NCI-H1048 (cell line): ENCODE data around the gene SYNDIG1.

ENCODE experiments used
- DNase-seq: peaks from one replicate; lab custom pipeline; 2025; lab: John Stamatoyannopoulos, UW

SYNDIG1 gene

DNA sequence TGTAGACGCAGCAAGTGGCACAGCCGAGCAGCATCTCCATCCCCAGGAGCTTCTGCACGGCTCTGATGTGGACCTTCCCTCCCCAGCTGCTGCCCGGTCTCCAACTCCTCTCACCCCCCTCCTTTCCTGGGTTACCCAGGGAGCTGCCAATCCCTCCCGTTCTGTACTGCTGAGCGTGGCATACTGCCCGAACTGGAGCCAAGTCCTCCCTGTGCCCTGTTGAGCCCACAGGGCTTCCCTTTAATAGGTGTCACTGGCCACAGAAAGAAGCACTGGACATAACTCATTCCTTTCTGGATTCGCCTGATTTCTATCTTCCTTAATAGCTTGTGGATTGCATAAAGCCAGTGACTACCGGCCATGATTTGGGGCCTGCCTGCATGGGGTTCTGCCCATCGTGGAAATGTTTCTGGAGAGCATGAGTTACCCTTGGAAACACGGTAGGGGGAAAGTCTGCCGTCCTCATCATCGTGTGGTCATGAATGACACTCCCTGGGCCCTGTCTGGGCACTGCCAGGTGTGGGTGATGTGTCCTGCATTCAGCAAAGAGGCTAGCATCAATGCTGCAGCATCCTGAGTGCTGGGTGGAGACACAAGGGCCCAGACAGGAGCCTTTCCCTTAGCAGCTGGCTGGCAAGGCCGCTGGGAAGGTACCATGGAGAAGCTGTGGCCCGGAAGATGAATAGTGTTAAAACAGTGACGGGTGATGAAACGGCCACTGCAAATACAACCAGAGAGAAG lies 189.7 kb downstream of the SYNDIG1 start:
- DNase-seq: no peak

DNA sequence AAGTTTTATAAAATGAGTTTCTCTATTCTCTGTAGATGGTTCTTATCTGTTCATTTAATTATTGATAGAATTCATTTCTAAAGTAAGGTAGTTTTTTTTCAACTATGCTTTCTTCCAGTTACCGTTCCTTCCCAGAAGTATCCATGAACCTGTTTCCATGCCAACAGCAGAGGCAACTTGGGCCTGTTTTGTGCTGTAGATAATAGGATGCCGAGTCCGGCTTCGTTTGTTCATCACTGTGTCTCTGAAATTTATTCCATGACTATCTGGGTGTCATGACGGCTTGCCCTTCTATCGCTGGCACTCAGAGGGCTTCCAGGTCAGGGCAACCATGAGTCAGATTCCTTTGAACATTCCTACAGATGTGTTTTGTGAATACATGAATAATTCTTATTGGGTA lies 190.4 kb downstream of the SYNDIG1 start:
- no peak for DNase-seq

DNA sequence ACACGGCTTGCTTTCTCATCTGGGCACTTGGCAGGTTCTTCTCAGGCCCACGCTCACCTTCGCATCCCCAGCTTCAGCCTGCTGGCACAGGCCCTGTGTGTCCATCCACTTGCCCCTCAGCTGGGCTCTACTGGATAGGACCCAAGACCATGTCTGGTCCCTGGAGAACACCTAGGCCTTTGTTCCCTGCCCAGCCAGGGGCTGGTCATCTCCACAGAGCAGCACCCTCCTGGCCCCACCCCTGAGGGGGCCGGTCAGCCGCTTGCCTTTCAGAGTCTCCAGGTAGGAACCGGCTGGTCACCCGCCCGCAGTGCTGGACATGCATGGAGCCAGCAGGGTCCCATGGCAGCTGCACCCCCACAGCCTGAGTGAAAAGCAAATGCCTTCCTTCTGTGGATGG lies 191.2 kb downstream of the SYNDIG1 start:
- no peak for DNase-seq

DNA sequence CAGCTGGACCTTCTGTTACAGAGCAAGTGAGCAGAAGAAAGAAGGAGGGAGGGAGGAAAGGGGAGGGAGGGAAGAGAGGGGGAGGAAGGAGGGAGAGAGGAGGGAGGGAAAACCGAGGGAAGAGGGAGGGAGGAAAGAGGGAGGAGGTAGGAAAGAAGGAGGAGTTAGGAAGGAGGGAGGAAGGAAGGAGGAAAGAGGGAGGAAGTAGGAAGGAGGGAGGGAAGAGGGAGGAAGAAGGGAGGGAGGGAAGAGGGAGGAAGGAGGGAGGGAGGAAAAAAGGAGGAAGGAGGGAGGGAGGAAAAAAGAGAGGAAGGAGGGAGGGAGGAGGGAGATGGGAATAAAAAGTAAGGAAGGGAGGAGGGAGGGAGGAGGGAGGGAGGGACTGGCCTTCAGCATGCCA lies 191.8 kb downstream of the SYNDIG1 start:
- no peak for DNase-seq

DNA sequence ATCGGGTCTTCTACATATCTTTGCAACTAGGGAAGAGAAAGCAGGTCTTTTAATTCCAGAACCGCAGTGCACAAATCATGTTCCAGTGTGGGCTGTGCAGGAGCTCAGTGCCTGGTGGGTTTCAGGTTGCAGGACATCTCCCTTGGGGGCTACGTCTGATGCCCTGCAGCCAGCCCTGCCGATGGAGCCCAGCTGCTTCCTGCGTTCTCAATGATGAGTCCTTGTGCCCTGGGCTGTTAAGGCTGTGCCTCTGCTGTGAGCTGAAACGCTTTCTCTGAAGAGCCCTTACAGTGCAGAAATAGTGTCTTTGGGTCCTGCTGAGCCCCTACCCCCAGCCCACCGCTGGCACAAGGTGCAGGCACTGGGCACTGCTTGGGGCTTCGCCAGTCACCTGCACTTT lies 192.9 kb downstream of the SYNDIG1 start:
- DNase-seq: no peak

DNA sequence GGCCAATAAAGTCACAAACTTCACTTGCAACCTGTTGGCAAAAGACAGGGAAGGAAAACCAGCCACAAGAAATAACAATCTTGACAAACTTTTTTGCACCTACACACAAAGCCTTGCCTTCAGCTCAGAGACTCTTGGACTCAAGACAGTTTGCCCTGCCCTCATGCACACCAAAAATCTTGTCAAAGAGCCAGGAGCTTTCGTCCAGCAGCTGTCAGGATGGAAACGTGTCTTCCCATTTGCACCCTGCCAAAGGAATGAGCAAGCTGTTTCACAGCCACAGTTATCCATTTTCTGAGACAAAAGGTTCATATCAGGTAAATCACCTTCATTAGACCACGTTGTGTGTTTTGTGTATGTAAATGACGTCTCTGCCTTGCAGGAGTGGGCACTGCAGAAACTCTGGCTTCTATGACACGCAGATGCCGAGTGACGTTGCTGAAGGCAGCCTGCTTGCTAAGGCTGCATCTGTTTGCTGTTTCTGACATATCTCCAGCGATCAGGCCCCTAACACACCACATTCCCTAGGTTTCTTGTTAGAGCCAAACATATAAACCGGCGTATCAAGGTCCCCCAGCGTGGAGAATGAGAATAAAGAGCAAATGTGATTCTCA lies 193.4 kb downstream of the SYNDIG1 start:
- no peak for DNase-seq

DNA sequence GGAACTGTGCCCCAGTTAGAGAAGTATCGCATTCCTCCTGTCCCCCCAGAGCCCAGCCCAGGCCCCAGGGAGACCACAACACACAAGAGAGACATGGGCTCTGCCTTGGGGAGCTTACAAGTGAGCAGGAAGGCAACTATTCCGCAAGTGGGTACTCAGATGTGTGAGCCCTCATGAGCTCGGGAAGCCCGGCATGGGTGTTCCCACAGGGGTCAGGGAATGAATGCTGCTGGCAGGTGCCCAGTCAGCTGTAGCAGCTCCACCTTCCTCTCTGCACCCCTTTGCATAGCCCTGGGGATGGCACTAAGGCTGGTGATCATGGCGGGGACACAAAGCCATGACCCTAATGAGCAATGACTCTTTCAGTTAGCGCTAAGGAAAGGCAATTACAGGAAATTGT lies 194.1 kb downstream of the SYNDIG1 start:
- DNase-seq: no peak

DNA sequence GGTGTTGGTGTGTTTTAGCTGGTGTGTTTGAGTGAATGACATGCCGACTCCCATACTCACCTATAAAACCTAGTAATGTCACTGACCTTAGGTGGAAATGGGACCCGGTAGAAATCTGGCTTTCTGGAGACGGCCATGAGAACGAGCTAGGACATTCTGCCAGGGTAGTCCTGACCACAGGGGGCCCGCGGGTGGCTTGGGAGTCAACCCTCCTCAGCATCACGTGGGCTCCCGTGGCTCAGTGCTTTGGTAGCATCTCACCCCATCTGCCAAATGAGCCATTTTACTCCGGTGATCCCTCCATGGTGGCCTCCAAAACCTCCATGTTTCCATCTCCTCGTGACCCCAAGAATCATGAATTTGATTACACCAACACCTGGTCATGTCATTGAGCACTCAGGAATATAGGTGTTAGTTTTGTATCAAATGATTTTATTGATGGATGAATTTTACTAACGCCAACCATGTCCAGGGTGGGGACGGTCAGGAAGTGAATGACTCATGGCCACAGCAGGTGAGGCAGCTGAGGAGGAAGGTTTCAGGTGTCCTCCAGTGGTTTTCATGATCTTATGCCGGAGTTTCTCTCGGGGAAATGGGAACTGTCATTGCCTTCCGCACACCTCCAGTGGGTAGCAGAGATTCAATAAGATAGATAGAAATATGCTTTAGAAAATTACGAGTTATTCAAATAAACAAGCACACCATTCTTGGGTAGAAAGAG lies 195.0 kb downstream of the SYNDIG1 start:
- no peak for DNase-seq

DNA sequence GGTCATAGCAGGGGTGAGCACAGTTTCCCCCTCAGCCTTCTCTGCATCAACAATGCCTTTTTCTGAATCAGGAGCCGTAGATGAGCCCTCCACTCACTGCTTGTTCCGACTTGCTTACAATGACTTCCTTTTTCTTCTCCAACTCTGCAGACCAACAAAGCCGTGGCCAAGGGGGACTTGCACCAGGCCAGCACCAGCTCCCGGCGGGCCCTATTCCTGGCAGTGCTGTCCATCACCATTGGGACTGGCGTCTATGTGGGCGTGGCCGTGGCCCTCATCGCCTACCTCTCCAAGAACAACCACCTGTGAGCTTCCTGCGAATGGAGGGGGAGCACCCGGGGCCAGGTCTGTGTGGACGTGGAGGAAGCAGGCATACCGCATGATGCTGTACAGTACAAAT lies 195.8 kb downstream of the SYNDIG1 start:
- no peak for DNase-seq

DNA sequence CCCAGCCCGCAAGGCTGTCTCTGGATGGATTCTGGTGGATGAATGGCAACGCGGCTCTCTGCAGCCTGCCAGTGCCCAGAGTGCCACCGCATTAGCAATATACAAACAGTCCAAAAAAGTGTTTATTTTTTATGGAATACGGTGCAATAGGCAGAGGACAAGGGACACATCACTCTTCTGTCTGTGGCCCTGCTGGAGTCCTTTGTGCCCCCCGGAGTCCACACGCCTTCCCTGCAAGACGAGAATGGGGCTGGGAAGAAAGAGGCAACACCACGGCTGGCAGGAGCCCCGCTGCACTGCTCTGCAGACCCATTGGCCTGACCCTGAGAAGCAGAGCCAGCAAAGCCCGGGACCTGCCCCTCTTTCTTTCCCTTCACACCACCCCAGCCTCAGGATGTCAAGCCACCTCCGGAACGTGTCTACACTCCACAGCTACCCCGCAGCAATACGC lies 196.3 kb downstream of the SYNDIG1 start:
- no peak for DNase-seq

DNA sequence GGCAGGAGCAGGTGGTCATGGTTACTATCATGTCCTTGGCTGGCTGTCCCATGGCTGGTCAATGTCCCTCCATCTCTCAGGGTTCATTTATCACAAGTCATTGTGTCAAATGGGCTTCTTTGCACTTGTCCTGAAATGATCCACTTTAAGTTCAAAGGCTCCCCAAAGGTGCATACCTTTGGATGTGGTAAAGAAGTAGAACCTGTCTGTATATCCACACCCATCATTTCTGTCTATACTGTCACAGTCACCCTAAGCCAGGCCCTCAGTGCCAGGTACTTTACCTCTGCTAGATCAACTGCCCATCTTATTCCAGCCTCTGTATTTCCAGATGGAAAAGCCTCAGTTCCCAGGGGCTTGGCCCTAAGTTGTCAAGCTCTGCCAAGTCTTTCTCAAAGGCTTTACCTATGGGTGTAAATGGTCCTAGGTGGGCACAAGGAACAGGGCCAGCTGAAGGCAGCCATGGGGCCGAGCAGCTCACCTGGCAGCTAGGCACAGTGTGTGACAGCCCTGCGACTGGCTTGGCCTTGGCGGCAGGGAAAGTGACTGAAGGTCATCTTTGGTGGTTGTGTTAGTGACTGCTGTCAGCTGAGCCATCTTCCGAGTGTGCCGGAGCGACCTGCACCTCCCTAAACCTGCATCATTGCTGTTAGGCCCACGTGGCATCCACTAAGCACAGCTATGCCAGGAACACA lies 198.4 kb downstream of the SYNDIG1 start:
- DNase-seq: no peak

DNA sequence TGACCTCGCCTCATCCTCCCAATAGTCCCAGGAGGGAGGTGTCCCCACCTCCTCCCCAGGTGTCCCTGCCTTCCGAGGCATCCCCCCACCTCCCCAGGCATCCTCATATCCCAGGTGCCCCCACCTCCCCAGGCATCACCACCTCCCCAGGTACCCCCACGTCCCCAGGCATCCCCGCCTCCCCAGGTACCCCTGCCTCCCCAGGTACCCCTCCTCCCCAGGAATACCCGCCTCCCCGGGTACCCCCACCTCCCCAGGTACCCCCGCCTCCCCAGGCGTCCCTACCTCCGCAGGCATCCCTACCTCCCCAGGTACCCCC lies 198.9 kb downstream of the SYNDIG1 start:
- DNase-seq: no peak

DNA sequence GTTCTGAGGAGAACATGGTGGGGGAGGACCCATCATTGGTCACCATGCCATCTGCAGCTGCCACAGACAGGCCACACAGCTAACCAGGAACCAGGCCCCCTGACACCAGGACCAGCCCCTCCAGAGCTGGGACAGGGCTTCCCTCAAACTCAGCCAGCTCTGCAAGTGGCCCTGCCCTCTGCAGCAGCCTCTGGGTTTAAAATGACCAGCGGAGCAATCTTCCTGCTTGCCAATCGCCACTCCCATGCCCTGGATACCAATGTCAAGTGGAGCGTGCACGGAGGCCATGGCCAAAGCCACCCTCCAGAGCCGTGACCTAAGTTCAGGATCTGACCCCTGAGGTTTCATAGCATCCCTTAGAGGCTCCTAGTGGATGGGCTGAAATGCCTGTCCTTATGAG lies 199.4 kb downstream of the SYNDIG1 start:
- no peak for DNase-seq

DNA sequence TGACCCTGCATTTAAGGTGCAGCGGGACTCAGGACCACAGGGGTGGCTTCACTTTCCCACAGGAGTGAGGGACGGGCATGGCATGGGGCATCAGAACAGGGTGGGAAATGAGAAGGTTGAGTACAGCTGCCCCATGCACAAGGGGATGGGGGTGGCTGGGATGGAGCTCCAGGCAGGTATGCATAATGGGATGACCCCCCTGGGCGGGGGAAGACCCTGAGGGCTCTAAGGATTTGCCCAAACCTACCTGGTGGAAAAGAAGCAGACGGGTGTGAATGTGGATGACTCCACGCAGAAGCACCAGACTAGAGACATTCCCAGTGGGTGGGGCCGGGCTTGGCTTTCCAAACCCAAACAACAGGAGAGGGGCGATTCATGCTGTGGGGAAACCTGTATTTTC lies 200.3 kb downstream of the SYNDIG1 start:
- no peak for DNase-seq

DNA sequence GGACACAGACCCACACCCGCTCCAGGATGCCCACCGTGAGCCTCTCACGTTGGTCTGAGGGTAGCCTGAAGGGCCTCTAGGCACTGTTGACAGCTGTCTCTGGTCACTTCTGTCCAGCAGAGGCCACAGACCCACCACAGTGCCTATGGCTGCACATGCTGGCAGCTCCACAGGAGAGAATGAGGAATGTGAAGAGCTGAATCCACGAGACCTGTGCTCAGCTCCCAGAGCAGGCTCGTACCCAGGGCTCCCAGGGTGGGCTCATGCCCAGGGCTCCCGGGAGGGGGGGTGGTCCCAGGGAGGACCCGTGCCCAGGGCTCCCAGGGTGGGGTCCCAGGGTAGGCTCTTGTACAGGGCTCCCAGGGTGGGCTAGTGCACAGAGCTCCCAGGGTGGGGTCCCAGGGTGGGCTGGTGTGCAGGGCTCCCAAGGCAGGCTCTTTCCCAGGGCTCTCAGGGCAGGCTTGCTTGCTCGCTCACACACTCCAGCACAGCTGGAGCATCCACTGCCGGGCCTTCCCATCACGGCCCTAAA lies 201.0 kb downstream of the SYNDIG1 start:
- DNase-seq: no peak

DNA sequence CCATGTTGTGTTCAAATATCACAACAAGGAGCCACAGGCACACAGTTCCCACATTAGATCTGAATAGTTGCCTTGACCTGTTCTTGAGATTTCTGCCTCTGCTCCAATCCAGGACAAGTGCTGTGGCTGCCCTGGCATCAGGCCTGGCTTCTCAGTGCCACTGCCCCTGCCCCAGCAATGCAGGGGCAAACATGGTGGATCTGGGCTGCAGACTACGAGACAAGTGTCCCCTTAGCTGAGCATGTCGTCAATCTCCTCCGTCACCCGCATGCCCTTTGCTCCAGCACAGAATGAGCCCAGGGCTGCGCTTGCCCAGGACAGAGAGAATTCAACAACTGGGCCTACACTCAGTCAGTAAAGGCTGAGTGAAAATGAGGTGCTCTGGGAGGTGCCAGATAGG lies 201.6 kb downstream of the SYNDIG1 start:
- no peak for DNase-seq

DNA sequence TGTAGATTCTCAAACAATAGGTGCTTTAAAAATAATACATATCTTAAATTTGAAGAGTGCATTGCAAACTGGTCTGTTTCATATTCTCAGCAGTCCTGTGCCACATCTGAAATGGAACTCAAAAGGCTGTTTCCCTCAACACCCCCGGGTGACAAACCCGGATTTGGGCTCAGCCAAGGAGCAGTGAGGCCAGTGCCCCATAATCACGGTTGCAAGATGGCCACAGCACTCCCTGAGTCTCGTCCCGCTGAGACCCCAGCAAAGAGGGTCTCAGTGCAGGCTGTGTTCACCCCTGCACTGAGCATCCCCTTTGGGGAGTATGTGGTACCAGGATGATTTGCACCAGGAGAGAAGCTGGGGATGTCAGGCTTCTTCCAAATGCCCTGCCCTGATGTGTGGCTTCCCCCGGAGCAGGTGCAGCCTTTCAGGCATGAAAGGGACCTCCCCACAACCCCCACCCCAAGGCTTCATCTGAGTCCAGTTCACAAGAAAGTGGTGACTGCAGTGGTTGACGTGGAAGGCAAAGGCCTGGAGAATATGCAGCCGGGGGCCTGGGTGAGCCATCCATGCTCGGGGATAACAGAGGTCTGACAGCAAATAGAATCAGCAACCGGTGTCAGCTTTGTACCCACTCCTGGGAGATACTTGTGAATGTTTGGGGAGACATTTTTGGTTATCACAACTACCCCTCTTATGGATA lies 202.9 kb downstream of the SYNDIG1 start:
- no peak for DNase-seq

DNA sequence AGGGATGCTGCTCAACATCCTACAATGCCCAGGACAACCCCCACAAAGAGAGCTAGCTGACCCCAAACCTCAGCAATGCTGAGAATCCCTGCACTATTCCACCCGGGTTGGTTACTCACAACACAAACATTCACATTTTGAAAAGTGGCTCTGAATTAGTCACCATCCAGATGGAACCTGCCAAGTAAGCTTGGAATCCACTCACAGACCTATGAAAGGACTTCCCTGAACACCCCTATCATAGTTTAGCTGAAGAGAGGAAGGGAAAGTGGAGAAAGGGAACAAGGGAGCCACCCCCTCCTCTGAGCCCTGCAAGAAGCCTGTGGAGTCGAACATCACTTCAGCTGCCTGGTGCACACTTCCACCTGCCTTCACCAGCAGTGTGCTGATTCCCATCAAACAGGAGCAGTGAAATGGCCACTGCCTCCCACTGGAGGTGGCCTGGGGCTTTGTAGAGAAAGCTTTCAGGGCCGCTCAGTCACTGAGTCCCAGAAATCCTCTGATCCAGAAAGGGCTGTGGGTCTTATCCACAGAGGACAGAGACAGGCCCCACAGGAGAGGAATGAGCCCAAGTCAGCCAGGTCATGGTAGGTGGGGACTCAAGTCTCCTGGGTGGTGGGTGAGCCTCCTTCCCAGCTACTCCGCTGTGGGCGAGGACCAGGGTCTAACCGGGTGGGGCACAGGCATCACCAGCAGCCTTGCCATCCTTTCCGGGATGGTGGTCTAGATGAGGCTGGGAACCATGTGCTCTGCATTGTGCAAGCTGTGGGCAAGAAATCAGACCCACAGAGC lies 203.7 kb downstream of the SYNDIG1 start:
- DNase-seq: no peak

DNA sequence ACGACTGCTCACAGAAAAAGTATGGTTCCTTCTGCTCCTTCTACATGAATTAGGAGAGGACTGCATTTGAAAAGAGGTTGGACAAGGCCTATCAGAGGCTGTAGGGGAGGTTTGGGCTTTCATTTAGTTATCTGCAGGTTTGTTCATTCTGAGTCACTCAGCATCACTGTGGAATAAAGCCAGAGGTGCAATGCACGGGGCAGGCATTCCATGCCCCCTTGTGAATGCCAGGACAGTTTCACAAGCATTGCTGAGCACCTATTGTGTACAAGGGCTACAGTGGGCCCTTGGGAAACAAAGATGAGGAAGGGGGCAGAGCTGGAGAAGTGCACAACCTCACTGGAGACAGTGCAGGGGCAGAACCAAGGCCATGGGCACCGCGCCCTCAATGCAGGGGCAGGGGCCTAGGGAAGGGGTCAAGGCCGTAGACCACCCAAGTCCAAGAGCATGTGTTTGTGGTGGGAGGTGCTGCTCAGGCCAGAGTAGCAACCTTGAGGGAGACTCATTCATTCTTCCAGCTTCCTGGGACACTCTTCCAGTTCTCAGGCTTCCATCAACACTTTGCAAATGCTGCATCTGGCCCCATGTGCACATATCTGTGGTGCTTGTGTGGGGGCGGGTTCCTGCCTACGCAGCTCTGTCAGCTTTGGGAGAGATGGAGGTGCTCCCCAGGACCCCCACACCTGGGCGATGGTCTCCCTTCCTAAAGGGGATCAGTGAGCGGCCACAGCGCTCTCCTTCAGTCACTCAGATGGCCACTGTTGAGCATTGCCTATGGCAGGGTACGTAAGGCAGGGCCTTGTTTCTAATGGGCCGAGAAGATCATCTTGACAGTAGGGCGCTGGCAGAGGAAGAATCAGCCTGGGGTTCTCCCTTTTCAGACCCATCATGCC lies 204.5 kb downstream of the SYNDIG1 start:
- DNase-seq: no peak
